Dedifferentiated amniotic fluid mesenchymal stem cell (primary cell): ENCODE data around the gene RAB7B.
"Not testable (repeated sequence)": the region's sequence is repeated elsewhere in the genome, so short reads cannot be mapped to it uniquely, and the experiment has no call there.

Experiments used
- DNase-seq: peaks from one replicate; pipeline ENCODE4 v3.0.0-alpha.2; 2016; ENCODE audit errors: extremely low spot score

The RAB7B gene

DNA sequence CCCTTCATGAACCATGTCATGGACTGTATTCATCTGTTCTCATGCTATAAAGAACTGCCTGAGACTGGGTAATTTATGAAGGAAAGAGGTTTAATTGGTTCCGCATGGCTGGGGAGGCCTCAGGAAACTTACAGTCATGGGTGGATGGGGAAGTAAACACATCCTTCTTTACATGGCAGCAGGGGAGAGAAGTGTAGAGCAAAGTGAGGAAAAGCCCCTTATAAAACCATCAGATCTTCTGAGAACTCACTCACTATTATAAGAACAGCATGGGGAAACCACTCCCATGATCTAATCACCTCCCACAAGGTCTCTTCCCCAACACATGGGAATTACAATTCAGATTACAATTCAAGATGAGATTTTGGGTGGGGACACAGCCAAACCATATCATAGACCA, 6.6 kb downstream of the RAB7B start:
- not testable (repeated sequence) for DNase-seq

- DNase-seq, result no peak
These were observed 8.8 kb downstream of the RAB7B start for GRCh38 chr1:205994346-205994745.

DNA sequence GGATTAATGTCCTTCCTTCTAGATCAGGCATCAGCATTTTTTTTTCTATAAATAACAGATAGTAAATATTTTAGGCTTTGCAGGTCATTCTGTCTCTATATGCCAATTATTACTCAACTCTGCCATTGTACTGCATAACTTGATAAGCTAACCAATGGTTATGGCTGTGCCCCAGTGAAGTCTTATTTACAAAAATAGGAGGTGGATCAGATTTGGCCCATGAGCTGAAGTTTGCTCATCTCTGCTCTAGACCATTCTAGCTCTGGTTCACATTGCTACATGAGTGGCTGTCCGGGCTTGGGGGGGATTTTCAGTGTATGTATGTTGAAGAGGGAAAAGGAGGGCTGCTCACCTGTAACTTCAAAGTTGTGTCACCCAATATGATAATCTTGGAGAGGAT, 10.1 kb downstream of the RAB7B start:
- no peak for DNase-seq

DNA sequence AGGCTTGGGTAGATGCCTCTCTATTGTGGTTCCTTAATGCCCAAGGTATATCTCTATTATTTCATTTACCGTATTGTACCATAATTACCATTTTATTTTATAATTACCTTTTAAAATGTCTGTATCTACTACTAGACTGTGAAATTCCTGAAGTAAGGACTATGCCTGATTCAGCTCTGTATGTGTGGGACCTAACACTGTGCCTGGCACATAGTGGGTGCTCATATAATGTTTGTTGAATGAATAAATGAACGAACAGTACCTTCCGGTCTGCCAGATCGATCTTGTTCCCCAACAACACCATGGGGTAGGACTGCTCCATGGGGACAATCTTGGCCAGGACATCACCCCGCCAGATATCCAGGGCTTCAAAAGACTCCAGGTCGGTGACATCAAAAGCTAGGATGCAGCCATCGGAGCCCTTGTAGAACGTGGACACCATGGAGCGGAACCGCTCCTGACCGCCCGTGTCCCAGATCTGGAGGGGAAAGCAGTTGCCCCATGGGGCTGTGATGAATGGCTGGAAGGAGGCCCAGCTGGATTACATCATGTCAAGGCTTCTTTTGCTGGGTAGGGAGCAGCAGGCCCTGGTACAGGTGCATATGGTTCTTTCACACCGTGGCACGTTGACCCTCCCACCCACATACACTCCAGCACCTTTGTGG, 10.8 kb downstream of the RAB7B start:
- no peak for DNase-seq

- DNase-seq, result no peak
These were observed 12.0 kb downstream of the RAB7B start for GRCh38 chr1:205991237-205991636.

DNA sequence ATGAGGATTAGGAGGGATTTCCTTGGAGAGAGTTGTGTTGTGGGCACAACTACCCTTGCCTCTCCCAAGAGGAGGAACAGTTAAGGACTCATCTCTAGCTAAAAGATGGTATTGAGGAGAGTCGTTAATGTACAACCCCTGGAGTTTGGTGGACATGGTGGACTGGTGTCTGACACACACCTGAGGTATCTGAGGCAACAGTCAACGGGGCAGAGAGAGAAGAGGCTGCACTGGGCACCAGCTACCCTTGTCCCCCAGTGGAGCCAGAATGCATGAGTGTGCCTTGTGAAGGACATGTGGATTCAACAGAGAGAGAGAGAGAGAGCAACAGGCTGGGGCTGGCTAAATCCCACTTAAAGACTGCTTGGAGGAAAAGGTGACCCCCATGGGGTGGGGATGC, 13.0 kb downstream of the RAB7B start:
- no peak for DNase-seq

- DNase-seq, result no peak
These were observed 13.4 kb downstream of the RAB7B start for GRCh38 chr1:205989786-205990185.

DNA sequence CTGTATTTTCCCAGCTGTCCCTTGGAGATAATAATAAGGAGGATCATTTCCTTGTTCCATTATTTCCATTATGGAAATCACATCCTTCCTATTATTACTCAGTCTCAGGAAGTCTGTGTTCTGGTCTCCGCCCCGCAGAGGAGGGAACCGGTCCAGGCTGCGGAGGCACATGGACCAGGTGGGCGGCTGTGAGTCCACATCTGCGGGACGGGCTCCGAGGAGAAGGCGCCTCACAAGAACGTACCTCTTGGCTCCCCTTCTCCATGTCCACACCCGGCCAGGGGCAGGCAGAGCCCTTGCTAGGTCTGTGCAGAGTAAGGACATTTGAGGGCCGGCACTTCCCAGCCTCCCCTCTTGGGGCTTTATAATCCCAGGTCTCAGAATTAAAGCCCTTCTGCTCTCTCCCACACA, 14.6 kb downstream of the RAB7B start:
- no peak for DNase-seq

DNA sequence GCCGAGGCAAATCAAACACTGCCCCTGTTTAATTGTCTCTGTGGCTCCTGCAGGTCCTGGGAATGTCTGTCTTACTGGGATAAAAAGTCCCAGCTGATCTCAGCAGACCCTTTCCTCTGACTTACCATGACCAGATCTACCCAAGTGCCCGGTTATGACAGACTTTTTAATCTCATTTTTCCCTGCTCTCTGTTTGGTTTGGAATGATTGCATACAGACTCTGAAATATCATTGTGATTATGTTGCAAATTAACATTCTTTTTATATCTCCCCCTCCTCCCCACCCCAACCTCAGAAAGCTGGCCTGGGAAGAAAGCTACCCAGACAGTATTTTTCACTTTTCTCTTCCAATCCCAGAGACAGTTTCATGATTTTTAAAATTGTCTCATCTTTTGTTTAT, 16.3 kb downstream of the RAB7B start:
- peak; percentile 38 for DNase-seq

DNA sequence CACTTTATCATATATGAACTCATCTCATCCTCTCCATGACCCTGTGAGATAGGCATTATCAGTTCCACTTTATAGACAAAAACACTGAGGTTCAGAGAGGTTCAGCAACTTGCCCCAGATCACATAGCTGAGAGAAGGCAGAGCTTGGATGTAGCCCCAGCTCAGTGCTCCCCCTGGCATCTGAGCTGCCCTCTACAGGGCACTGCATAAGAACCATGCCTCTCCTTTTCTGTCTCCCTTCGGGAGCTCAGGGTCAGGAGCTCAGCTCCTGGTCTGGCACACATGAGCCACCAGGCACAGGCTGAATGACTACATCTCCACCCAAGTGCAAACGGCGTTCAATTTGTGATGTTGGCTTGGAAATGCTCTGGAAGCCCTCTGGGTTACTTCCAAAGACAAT, 16.9 kb downstream of the RAB7B start:
- no peak for DNase-seq

GRCh38 chr1:205985330-205986005, 17.7 kb downstream of the RAB7B start:
- no peak for DNase-seq

GRCh38 chr1:205983925-205984725, 19.1 kb downstream of the RAB7B start:
- DNase-seq, result peak; percentile 52

DNA sequence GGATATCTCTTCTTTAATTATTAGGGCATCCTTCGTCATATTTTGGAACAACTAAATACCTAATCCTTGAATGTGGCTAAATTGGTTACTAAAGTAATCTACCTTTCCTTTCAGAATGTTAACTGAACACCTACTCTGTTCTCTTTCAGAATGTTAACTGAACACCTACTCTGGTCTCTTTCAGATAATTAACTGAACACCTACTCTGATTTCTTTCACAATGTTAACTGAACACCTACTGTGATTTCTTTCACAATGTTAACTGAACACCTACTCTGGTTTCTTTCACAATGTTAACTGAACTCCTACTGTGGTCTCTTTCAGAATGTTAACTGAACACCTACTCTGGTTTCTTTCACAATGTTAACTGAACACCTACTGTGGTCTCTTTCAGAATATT, 21.9 kb downstream of the RAB7B start:
- DNase-seq, result no peak

- DNase-seq, result no peak
These were observed 22.8 kb downstream of the RAB7B start for GRCh38 chr1:205980237-205980870.

- DNase-seq, result no peak
These were observed 23.9 kb downstream of the RAB7B start for GRCh38 chr1:205979301-205979700.

DNA sequence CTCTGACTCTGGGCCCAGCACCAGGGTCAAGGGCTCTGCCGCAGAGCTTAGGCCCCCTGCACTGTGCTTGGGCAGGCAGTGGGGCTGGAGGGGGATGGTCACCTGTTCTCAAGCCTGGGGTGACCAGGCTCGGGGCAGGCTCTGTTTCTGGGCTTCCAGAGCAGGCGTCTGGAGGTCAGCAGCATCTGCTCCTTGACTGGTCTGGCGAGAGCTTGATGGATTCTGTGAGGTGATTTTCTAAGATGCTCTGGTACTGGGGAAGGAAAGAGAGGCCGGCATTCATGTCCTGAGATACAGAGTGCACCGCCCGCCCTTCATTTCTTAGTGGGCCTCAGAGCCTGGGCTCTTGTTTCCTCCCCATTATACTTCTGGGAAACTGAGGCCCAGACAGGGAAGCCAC, 24.5 kb downstream of the RAB7B start:
- DNase-seq, result no peak

DNA sequence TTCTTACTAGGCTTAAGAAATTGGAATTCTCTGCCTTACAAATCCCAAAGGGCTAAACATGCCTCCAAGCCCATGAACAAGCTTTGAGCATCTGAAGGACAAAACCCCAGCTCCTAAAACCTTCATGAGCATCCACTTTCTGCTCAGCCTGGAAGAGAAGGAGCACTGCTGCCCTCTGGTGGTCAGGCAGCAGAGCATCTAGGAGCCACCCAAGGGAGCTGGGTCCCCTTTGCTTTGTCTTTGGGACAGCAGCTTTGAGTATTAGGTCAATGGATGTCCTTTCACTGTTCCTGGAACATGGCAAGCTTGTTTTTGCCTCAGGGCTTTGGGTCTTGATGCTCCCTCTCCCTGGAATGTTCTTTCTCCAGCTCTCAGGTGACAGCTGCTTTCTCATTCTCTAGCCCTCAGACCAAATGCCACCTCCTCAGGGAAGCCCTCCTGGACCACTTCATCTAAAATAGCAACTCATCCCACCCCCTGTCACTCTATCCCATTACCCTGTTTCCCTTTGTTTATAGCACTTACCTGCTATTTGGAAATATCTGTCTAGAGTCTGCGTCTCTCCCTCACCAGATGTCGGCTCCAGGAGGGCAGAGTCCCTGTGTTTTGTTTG, 25.7 kb downstream of the RAB7B start:
- peak; percentile 72 for DNase-seq

DNA sequence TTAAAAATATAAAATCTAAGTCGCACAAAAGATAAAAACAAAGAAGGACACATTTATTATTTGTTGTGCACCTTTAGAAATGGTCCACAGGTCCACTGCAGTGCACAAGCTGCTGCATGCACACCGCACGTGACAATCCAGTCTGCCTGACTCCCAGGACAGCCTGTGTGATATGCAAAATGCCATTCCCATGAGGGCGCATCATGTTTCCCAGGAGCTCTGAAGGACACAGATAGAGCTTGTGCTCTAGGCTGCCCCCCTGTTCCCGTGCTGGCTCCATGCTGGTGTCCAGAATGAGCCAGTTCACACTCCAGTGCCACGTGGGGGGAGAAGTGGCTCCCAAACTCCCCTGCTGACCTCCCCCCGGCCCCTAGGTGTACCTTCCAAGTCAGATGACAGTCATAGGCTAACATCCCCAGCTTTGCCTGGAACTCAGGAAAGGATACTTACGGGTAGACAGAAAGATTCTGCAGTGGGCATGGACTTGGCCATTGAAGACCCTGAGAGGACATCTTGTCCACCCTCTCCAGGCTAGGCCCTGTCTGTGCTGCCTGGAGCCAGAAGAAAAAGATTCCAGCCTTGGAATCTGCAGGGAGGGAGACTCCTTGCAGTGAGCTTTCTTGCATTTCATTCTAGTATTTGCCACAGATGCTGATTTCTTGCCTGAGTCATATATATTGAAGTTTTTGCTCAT, 26.3 kb downstream of the RAB7B start:
- no peak for DNase-seq

DNA sequence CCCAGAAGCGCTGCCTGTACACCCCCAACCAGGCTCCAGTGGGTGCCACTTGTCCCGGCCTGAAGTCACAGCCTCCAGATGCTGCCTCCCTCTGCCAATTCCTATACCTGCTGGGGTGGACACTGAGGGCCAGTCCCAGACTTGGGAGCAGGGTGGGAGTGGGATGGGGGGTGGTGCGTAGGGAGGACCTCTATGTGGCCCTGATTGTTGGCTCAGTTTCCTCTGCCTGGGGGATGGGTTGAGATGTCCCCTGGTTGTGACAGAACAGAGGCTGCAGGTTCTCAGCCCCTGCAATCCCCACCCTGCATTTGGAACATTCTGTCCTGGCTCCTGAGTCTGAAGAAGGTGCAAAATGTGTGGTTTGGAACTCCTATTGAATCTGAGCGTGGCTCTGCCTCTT, 27.2 kb downstream of the RAB7B start:
- no peak for DNase-seq

DNA sequence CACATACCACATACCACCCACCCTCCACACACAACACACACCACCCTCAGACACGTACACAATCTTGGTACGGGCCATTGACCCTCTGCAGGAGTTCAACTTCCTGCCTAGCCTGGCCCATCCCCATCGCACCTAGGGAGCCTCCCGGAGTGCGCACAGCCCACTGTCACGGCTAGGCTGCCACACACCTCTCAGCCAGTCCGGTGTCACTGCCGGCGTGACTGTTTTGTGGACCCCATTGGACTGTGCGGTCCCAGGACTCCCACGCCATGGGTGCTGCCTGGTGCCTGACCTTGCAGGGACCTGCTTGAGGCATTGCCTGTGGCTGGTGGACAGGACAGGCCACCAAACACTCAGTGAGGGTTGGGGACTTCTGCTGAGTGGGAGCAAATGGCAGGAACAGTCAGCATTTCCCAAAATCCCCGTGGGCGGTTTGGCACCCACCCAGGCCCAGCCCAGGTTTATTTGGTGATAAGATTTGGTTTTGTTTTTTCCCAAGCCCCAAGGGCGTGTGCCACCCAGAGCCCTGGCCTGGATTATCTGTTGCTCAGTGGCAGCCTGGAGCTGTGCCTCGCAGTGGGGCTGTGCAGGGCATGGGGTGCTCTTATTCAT, 27.7 kb downstream of the RAB7B start:
- no peak for DNase-seq

GRCh38 chr1:205974712-205975111, 28.5 kb downstream of the RAB7B start:
- no peak for DNase-seq
